HL-60 (cell line): ENCODE results near the gene SARS2.

Source experiments
- REST ChIP-seq: IDR thresholded peaks from 2 replicates; pipeline ENCODE4 v1.6.1; 2012; ENCODE audit warnings: low read depth; ENCODE audit not compliant: insufficient replicate concordance
- TF ChIP-seq, protein P1 (sequence below): IDR thresholded peaks from one replicate; pipeline ENCODE4 v1.5.1; 2011; ENCODE audit warnings: low read length, control low read depth, inconsistent platforms; ENCODE audit not compliant: insufficient read depth

GRCh38 chr19:38941979-38942378 is 11.4 kb upstream of the SARS2 start:
- TF ChIP-seq, protein P1, sequence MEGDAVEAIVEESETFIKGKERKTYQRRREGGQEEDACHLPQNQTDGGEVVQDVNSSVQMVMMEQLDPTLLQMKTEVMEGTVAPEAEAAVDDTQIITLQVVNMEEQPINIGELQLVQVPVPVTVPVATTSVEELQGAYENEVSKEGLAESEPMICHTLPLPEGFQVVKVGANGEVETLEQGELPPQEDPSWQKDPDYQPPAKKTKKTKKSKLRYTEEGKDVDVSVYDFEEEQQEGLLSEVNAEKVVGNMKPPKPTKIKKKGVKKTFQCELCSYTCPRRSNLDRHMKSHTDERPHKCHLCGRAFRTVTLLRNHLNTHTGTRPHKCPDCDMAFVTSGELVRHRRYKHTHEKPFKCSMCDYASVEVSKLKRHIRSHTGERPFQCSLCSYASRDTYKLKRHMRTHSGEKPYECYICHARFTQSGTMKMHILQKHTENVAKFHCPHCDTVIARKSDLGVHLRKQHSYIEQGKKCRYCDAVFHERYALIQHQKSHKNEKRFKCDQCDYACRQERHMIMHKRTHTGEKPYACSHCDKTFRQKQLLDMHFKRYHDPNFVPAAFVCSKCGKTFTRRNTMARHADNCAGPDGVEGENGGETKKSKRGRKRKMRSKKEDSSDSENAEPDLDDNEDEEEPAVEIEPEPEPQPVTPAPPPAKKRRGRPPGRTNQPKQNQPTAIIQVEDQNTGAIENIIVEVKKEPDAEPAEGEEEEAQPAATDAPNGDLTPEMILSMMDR = no peak
- no peak for TF ChIP-seq REST
